T-helper 22 cell (primary cell): ENCODE data around the gene SUGP2.
"Not testable (repeated sequence)": the region's sequence is repeated elsewhere in the genome, so short reads cannot be mapped to it uniquely, and the experiment has no call there.

ENCODE experiments used
- DNase-seq: peaks from one replicate; pipeline ENCODE4 v3.0.0-alpha.2; 2020; ENCODE audit warnings: low read depth

The SUGP2 gene

DNA sequence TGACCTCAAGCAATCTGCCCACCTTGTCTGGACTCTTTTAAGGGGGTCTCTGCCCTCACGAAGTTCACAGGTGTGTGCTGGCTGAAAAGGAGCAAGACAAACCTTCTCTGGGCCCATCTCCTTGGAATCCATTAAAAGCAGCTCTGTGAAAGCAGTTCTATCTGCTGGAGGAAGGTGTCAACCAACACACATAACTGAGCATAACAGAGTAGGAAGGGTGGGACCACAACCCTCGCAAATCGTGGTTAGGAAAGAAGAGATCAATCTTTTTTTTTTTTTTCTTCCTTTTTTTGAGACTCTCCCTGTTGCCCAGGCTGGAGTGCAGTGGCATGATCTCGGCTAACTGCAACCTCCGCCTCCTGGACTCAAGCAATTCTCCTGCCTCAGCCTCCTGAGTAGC lies 1.4 kb downstream of the SUGP2 start:
- DNase-seq = no peak

DNA sequence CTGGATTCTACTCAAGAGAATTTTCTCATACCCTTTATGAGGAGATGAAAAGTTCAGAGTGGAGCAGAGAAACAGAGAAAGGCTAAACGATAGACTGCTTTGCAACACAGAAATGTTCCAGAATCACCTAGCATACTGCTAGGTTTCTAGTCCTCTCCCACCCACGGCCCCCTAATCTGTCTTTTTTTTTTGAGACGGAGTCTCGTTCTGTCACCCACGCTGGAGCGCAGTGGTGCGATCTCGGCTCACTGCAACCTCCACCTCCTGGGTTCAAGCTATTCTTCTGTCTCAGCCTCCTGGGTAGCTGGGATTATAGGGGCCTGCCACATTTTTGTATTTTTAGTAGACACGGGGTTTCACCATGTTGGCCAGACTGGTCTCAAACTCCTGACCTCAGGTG lies 4.8 kb downstream of the SUGP2 start:
- no peak for DNase-seq

- DNase-seq = no peak
These were observed 6.1 kb downstream of the SUGP2 start for GRCh38 chr19:19027228-19027627.

- no peak for DNase-seq
These were observed 6.9 kb downstream of the SUGP2 start for GRCh38 chr19:19026299-19026971.

DNA sequence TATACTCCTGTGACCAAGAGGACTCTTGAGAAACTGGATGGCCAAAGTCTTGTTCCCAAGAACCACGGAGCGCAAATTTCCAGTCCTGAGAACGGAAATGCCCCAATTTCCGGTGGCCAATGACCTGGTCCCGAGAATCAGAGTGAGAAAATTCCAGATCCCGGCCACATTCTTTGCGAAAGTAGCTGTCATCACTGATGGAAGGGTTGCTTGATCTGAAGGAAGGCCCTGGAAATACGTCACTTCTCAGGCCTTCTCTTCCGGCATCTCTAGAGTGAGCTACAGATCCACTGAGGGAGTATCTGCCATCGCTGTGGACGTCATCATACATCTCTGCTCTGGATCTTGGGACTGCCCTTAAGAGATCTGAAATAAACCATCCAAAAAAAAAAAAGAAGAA lies 7.5 kb downstream of the SUGP2 start:
- DNase-seq = no peak

GRCh38 chr19:19023376-19023775 lies 9.9 kb downstream of the SUGP2 start:
- DNase-seq = not testable (repeated sequence)

GRCh38 chr19:19022380-19022961 lies 10.8 kb downstream of the SUGP2 start:
- DNase-seq = no peak

DNA sequence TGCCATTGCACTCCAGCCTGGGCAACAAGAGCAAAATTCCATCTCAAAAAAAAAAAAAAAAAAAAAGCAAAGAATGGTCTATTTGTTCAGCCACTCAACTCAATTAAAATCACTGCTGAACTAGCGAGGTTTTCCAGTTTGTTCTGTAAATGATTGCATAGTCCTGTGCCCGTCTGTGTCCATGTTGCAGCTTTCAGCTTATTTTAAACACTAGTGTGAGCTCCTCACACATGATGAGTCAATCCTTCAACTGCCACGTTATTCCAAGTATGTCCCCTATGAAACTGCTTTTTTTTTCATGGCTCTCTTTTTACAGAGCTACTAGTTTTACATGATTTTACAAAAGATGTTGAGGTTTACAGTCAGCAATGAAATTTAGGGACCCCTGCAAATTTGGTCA lies 12.2 kb downstream of the SUGP2 start:
- DNase-seq = no peak

GRCh38 chr19:19010551-19010950 lies 22.8 kb downstream of the SUGP2 start:
- DNase-seq = no peak

DNA sequence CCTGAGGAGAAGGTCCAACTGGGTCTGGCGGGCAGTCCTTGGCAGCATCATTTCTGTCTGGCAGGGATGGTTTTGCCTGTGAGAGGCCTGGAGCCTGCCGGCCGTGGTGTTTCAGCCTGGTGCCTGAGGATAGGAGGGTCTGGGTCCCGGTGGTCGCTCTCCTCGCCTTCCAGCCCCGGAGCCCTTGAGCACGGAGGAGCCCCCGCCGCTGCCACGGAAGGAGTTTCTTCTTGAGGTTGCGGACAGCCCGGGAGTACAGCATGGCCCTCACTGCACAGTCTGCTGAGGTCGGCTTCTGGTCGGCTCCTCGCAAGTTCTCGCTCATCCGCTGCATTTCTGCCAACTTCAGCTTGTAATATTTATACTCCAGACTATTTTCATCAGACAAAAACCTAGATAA lies 23.4 kb downstream of the SUGP2 start:
- no peak for DNase-seq

DNA sequence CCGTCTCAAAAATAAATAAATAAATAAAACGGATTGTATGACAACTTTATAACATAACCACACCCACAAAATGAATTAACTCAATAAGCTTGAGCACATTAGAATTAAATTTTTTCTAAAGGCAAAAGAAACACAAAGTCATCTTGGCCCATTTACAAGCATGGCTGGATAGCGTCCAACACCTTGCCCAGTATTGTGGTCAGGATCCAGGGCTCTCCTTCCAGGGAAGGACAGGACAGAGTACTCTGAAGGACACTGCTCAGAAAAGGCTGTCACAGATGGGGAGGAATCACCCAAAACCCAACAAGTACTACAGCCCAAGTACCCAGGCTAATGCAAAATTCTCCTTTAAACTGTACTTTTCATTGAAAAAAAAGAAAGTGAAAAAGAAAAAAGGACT lies 27.1 kb downstream of the SUGP2 start:
- DNase-seq = no peak

DNA sequence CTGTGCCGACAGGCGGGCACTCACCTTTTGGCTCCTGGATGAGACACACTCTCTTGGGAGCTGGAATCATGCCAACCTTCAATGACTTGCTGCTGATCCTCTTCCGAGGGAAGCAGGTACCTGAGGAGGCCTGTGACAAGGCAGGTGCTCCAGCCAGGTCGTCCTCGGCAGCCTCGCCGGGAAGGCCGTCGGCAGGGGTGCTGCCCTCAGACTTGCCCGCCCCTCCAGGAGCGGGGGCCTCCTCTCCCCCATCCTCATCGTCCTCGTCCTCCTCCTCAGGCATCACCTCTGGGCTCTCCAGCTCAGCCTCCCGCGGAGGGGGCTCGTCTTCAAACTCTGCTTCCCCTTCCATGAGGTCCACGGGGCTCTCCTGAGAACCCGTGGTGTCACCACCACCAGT lies 29.2 kb downstream of the SUGP2 start:
- no peak for DNase-seq

- DNase-seq = no peak
These were observed 33.3 kb downstream of the SUGP2 start for GRCh38 chr19:18999896-19000620.

DNA sequence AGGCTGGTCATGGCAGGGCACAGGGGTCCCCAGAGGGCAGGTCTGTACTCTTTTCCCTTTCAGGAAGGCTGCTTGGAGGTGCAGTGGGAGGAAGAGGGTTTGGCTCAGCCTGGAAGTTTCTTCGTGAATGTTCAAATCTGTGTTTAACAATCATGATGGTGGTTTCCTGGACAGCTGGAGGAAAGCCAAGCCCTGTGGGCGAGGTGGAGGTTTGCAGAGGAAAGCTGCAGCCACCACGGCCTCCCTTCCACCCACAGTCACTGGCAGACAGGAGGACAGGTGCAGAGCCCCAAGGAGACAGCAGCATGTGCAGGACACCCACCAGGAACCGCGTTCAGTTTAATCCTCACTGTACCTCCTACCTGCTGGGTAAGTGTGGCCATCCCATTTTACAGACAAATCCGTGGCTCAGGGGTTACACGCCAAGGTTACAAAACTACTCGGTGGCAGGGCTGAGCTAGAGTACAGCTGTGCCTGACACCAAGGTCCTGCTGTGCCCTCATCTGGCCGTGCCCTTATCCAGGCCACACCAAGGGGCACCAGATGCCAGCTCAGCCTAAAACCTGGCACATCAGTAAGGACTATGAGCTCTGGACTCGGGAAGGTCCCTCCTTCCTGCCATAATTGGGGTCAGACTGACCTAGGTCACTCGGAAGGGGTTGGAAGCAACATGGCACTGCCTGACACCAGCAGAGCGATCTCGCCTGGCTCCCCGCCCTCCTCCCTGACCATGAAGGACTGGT lies 34.1 kb downstream of the SUGP2 start:
- DNase-seq = no peak

- DNase-seq = no peak
These were observed 35.0 kb downstream of the SUGP2 start for GRCh38 chr19:18998276-18998675.

DNA sequence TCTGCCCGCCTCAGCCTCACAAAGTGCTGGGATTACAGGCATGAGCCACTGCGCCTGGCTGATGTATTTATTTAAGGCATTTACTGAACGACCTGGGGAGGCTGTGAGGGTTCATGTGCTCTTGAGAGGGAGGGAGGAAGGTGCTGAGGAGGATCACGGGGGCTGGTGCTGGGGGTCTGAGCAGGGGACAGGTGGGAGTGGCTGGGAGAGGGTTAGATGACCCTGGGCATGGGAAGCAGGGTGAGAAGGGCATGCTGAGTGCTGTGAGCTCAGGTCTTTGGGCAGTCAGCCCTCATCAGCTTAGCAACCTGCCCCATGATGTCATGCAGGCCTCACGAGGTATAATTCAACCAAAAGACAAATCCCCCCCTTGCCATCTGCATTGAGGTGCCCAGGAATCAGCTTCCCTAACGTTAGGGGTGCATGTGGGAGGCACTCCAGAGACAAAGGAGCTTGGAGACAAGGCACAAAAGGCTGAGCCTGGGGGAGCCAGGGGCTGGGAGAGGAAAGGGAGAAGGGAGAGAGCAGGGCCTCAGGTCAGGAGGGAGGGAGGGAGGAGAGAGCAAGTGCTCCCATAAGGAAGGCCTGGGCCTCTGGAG lies 36.4 kb downstream of the SUGP2 start:
- no peak for DNase-seq

- DNase-seq = no peak
These were observed 37.0 kb downstream of the SUGP2 start for GRCh38 chr19:18996351-18996750.

GRCh38 chr19:18995804-18996241 lies 37.5 kb downstream of the SUGP2 start:
- DNase-seq = no peak

DNA sequence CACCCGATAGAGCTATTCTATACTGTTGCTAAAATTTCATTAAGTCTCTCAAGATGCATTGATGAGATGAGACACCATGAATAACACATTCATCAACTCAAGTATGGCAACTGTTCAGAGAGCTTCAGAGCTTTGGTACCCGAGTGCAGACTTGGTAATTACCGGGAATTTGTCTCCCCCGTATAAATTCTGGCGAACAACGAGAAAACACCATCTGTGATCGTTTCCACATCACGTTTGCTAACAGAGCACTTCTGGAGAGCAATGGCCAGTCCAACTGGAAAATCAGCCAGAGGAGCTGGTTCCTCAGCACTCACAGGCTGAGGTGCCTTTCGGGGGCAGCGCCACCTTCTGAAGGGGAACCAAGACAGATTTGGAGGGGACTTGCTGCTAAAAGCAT lies 40.2 kb downstream of the SUGP2 start:
- no peak for DNase-seq

DNA sequence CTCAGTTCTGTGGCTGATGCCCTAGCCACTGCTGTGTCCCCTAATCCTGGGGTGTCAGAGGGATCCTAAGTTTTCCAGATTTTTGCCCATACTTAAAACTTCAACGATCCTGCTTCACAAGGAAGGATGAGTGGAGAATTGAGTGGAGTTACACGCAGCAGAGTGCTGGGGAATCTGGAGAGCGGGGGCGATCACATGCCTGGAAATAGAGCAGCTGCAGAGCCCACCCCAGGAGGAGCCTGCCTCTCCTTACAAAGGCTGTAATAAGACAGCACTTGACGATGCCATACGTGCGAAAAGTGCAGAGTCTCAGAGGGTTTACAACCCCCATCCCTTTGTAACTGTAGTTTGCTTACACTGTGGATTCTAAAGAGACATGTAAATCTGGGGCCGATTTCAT lies 40.6 kb downstream of the SUGP2 start:
- no peak for DNase-seq

DNA sequence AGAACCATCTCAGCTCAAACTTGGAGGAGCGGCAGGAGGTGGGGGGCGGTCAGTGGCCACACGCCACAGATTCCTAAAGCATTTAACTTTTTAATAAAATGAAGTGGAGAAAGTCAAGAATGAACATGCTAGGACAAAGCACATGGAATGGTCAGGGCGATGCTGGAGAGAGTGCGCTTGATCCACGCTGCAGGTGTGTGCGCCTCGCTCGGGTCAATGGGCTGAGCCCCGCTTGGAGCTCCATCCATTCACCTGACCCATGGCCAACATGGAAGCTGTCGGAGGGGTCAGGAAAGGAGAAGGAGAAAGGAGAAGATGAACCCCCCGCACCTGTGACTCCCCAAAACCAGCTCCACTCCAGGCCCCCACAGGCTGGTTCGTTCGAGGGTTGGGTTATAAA lies 41.8 kb downstream of the SUGP2 start:
- DNase-seq = no peak

DNA sequence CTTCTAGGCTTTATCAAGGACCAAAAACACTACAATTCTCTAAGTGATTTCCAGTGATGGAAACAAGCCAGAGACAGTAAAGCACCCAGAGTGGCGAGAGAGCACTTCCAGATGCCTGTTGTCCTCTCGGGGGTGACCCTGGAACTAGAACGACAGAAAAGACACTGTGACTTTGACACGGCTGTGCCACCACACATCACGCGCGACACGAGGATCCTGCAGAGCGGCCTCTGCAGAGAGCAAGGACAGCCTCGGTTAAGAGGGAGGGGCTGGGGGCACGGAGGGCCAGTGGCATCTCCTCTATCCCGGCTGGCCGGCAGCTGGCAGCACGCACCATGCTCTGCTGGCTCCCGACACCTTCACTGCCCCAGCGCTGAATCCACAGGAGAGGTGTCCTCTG lies 42.3 kb downstream of the SUGP2 start:
- DNase-seq = no peak
